Osteoblast (primary cell): ENCODE data around the gene ECEL1. TPM values are rescaled to one million over a fixed set of nuclear protein-coding genes. Genes with fewer than 3 reads are reported as not detected.

Source experiments
- DNase-seq: peaks from one replicate; pipeline ENCODE4 v3.0.0; 2011; ENCODE audit warnings: low spot score, mixed read lengths; ENCODE audit not compliant: insufficient read length; ENCODE audit errors: missing footprints
- H2AFZ ChIP-seq: 2 replicates; pipeline ENCODE4 v1.6.0; 2011; ENCODE audit warnings: mild to moderate bottlenecking, low read length
- H3K27ac ChIP-seq: 2 replicates; pipeline ENCODE4 v1.5.1; 2011; ENCODE audit warnings: mild to moderate bottlenecking, low read depth, low read length, moderate library complexity
- H3K27me3 ChIP-seq: 2 replicates; pipeline ENCODE4 v1.6.0; 2012; ENCODE audit warnings: mild to moderate bottlenecking, control low read depth, inconsistent platforms, low read length, moderate library complexity; ENCODE audit not compliant: insufficient read depth
- H3K36me3 ChIP-seq: 2 replicates; pipeline ENCODE4 v1.5.1; 2011; ENCODE audit warnings: mild to moderate bottlenecking, low read length, control low read depth, moderate library complexity; ENCODE audit not compliant: insufficient read depth
- H3K4me1 ChIP-seq: 2 replicates; pipeline ENCODE4 v1.5.1; 2011; ENCODE audit warnings: mild to moderate bottlenecking, low read length, control low read depth, moderate library complexity; ENCODE audit not compliant: insufficient read depth
- H3K4me2 ChIP-seq: 2 replicates; pipeline ENCODE4 v1.6.0; 2011; ENCODE audit warnings: mild to moderate bottlenecking, low read length; ENCODE audit not compliant: insufficient read depth
- H3K4me3 ChIP-seq: fragments of 200-600 bp; sonication (generic); 3 replicates; pipeline ENCODE4 v1.5.1; 2012; ENCODE audit warnings: mild to moderate bottlenecking, low read length, inconsistent platforms; ENCODE audit not compliant: insufficient read depth
- H3K79me2 ChIP-seq: 2 replicates; pipeline ENCODE4 v1.6.0; 2012; ENCODE audit warnings: mild to moderate bottlenecking, low read length, control low read depth, inconsistent platforms; ENCODE audit not compliant: insufficient read depth
- H3K9me3 ChIP-seq: 2 replicates; pipeline ENCODE4 v1.5.1; 2011; ENCODE audit warnings: low read depth, low read length, control low read depth
- H4K20me1 ChIP-seq: 2 replicates; pipeline ENCODE4 v1.6.0; 2012; ENCODE audit warnings: mild to moderate bottlenecking, low read length, control low read depth; ENCODE audit not compliant: insufficient read depth
- total RNA-seq: library from RNA; depleted of rRNA; stranded (reverse); fragments of >200 nt; gene quantifications from 2 replicates; pipeline ENCODE4 v1.2.3, GENCODE V29; 2012
- TF ChIP-seq, protein P1 (sequence below): IDR thresholded peaks from 2 replicates; pipeline ENCODE4 v1.5.1; 2011; ENCODE audit warnings: mild to moderate bottlenecking, low read depth, low read length, moderate library complexity; ENCODE audit errors: extremely low read depth

Gene ECEL1
- total RNA-seq, 1 donor: not detected

DNA sequence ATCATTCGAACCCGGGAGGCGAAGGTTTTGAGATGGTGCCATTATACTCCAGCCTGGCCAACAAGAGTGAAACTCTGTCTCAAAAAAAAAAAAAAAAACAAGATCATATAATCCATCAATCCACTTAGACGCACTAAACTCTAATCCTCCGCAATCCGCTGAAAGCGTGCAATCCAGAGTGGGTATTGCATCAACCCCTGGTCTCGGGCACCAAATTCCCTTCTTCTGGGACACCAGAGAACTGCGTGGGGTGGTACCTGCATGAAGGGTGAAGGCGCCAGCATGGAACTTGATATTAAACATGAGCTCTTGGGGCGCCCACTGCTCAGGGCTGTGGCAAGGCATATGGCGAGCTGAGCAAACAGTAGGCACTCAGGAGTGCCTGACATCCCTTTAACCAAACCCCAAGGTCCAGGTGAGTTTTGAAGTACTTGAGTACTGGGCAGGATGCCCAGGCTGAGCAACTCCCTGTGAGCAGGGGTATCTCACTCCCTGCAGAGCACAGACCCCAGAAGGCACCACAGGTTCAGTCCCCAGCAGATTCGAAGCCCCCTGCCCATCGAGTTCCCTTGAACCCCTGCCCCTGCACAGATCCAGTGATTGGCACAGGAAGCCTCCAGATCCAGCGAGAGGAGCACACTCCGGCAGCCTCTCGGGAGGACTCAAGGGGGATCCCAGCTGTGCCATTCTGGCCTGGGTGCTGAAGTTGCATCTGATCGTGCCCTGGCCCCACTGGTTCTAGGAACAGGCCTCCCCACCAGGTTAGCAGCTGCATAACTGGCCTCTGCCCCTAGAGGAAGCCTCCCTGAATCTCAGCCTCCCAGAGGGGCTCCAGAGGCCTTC lies 23.7 kb downstream of the ECEL1 start:
- Histone ChIP-seq H4K20me1 (no peaks in the 10 kb centered on the region), H2AFZ (no peak overlapping the region), H3K27ac (no peak overlapping the region), H3K79me2 (no peaks in the 10 kb centered on the region), H3K9me3 (no peaks in the 10 kb centered on the region), H3K36me3 (no peaks in the 10 kb centered on the region), H3K4me2 (no peak overlapping the region), H3K27me3 (peaks cover 26% of the 10 kb centered on the region), H3K4me3 (no peak overlapping the region), H3K4me1 (no peaks in the 10 kb centered on the region)
- TF ChIP-seq, protein P1, sequence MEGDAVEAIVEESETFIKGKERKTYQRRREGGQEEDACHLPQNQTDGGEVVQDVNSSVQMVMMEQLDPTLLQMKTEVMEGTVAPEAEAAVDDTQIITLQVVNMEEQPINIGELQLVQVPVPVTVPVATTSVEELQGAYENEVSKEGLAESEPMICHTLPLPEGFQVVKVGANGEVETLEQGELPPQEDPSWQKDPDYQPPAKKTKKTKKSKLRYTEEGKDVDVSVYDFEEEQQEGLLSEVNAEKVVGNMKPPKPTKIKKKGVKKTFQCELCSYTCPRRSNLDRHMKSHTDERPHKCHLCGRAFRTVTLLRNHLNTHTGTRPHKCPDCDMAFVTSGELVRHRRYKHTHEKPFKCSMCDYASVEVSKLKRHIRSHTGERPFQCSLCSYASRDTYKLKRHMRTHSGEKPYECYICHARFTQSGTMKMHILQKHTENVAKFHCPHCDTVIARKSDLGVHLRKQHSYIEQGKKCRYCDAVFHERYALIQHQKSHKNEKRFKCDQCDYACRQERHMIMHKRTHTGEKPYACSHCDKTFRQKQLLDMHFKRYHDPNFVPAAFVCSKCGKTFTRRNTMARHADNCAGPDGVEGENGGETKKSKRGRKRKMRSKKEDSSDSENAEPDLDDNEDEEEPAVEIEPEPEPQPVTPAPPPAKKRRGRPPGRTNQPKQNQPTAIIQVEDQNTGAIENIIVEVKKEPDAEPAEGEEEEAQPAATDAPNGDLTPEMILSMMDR: no peak
- DNase-seq: peak; percentile 61

DNA sequence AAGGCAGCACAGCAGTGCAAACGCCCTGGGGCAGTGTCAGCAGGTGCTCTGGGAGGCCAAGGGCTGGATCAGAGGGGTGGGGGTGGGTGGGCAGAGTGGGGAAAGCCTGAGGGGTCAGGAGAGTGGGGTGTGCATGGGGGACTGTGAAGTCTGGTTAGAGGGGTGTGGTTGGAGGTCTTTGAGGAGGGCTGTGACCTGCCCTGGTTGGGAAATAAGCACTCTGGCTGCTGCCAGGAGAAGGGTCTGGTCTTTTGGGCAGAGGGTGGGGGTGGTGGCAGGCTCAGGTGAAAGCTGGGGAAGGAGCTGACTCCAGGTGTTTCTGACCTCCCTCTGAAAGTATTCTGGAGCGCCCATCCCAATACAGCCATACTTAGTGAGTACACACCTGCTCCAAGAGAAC lies 27.5 kb downstream of the ECEL1 start:
- DNase-seq: no peak
- H3K4me1 ChIP-seq: no peaks in the 10 kb centered on the region
- H3K79me2 ChIP-seq: no peaks in the 10 kb centered on the region
- H3K36me3 ChIP-seq: no peaks in the 10 kb centered on the region
- H3K4me3 ChIP-seq: no peak overlapping the region
- no peaks in the 10 kb centered on the region for H3K9me3 ChIP-seq
- H3K4me2 ChIP-seq: no peak overlapping the region
- TF ChIP-seq, protein P1: no peak
- H4K20me1 ChIP-seq: no peaks in the 10 kb centered on the region
- H2AFZ ChIP-seq: no peak overlapping the region
- H3K27me3 ChIP-seq: peaks cover 27% of the 10 kb centered on the region
- no peak overlapping the region for H3K27ac ChIP-seq

DNA sequence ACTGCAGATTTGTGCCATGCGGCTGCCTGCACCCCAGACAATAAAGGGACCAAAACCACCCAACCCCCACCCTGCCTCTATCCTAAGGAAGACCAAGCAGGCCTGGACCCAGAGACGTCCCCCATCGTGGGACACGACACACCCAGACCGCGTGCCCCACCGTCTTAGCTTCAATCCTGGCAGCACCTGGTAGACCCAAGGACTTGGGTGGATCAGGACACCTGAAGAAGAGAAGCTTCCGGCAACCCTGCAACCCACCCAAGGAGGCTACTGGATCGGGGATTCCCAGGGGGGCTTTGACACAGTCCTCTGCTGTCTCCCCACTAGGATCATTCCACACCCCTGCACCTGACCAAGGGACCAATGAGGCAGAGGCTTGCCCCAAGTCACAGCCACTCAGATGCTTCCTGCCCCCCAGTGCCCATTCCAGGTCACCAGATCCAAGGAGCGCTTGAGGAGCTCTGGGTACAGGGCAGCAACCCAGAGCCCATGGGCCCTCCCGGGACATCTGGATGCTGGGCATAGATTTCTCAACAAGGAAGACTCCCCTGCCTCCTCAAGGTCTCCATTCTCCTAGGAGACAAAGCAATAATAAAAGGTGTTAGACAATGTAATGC lies 28.1 kb downstream of the ECEL1 start:
- TF ChIP-seq, protein P1: no peak

More for the DNA sequence above, 28.1 kb downstream of the ECEL1 start:
- no peaks in the 10 kb centered on the region for H3K36me3 ChIP-seq
- peaks cover 27% of the 10 kb centered on the region for H3K27me3 ChIP-seq
- H3K4me2 ChIP-seq: no peak overlapping the region
- H3K4me3 ChIP-seq: no peak overlapping the region
- H3K27ac ChIP-seq: no peak overlapping the region
- no peaks in the 10 kb centered on the region for H3K9me3 ChIP-seq
- DNase-seq: peak; percentile 65
- no peaks in the 10 kb centered on the region for H3K79me2 ChIP-seq
- no peak overlapping the region for H2AFZ ChIP-seq
- H3K4me1 ChIP-seq: no peaks in the 10 kb centered on the region
- H4K20me1 ChIP-seq: no peaks in the 10 kb centered on the region
